GM10847 (cell line): ENCODE results near the gene TRIM37.

Experiments used
- POLR2A ChIP-seq: IDR thresholded peaks from 2 replicates; pipeline ENCODE4 v1.6.1; 2011; ENCODE audit not compliant: insufficient read length; ENCODE audit errors: extremely low read depth

Gene TRIM37

GRCh38 chr17:59106463-59107305 lies at the start of gene TRIM37:
TSS of gene TRIM37 (minus strand) at chr17:59106880. CDS start at chr17:59106461, 419 bp downstream.
- TF ChIP-seq POLR2A: peak; percentile 68

- TF ChIP-seq POLR2A: no peak
Measured at GRCh38 chr17:59155439-59156177, 48.9 kb upstream of the TRIM37 start, which contains the start of gene PRR11. TSS of gene PRR11 (plus strand) at chr17:59155746. CDS start at chr17:59169753, 14,007 bp downstream.

GRCh38 chr17:59154721-59155438 lies 48.2 kb upstream of the TRIM37 start, which contains the start of gene SKA2:
TSS of gene SKA2 (minus strand) at chr17:59155186. CDS start at chr17:59155163, 23 bp downstream.
- TF ChIP-seq POLR2A: peak; percentile 31

GRCh38 chr17:59154292-59154720 lies 47.6 kb upstream of the TRIM37 start:
- TF ChIP-seq POLR2A: no peak

- TF ChIP-seq POLR2A: no peak
Measured at GRCh38 chr17:59152925-59153324, 46.2 kb upstream of the TRIM37 start.

GRCh38 chr17:59151591-59151990 lies 44.9 kb upstream of the TRIM37 start:
- no peak for TF ChIP-seq POLR2A

- no peak for TF ChIP-seq POLR2A
Measured at GRCh38 chr17:59151006-59151405, 44.3 kb upstream of the TRIM37 start.

GRCh38 chr17:59149841-59150511 lies 43.3 kb upstream of the TRIM37 start:
- TF ChIP-seq POLR2A: no peak

GRCh38 chr17:59149051-59149450 lies 42.4 kb upstream of the TRIM37 start:
- no peak for TF ChIP-seq POLR2A

GRCh38 chr17:59145571-59146096 lies 39.0 kb upstream of the TRIM37 start:
- TF ChIP-seq POLR2A: no peak

- TF ChIP-seq POLR2A: no peak
Measured at GRCh38 chr17:59141860-59142259, 35.2 kb upstream of the TRIM37 start.

- TF ChIP-seq POLR2A: no peak
Measured at GRCh38 chr17:59139939-59140338, 33.3 kb upstream of the TRIM37 start.

GRCh38 chr17:59131131-59131530 lies 24.5 kb upstream of the TRIM37 start:
- no peak for TF ChIP-seq POLR2A

GRCh38 chr17:59129814-59130213 lies 23.1 kb upstream of the TRIM37 start:
- TF ChIP-seq POLR2A: no peak
